Measurements from ENCODE around the gene PANK4. TPM values are rescaled to one million over a fixed set of nuclear protein-coding genes. Genes with fewer than 3 reads are reported as not detected.

PANK4 gene
- total and polyA plus RNA-seq, 4 donors = 6.2 to 26.8 (median 12.6) TPM

- TF ChIP-seq ZBTB33 (IDR thresholded peaks at IDR 0.05) (no peak), JUND (IDR thresholded peaks at IDR 0.05) (no peak), GABPA (IDR thresholded peaks at IDR 0.05 in 1 of 2, conservative IDR thresholded peaks at IDR 0.05 in 1 of 2) (peak in 1 of 2 donors; percentile 76), FOXA2 (IDR thresholded peaks at IDR 0.05) (no peak), HNF4G (IDR thresholded peaks at IDR 0.05) (no peak), SP1 (IDR thresholded peaks at IDR 0.05) (peak; percentile 75), HNF4A (conservative IDR thresholded peaks at IDR 0.05) (peak in 1 of 2 donors; percentile 34)
These were observed 20.3 kb upstream of the PANK4 start (continued) for GRCh38 chr1:2546515-2547209.

- Histone ChIP-seq H3K27ac (ENCODE audit: low read depth in 1 of 2, low read length in 2 of 2) (peak overlapping the region; percentile 96 to 99), H3K4me1 (ENCODE audit: control insufficient read depth in 4 of 4, insufficient read depth in 4 of 4, low read length in 3 of 4) (peaks cover 13 to 49% (median 29%) of the 10 kb centered on the region in 4 donors), H3K9me3 (ENCODE audit: control insufficient read depth in 4 of 4, low read length in 3 of 4) (no peaks in the 10 kb centered on the region), H3K4me3 (ENCODE audit: low read depth in 1 of 3, low read length in 3 of 3) (peak overlapping the region; percentile 58 to 71 (median 63)), H3K27me3 (ENCODE audit: control insufficient read depth in 4 of 4, insufficient read depth in 4 of 4, low read length in 3 of 4) (no peaks in the 10 kb centered on the region), H3K9ac (ENCODE audit: low read depth in 1 of 2, low read length in 2 of 2) (peak overlapping the region in 1 of 2 donors; percentile 58), H3K36me3 (ENCODE audit: control insufficient read depth in 4 of 4, insufficient read depth in 3 of 4, low read depth in 1 of 4, low read length in 3 of 4) (no peaks in the 10 kb centered on the region)
- DNase-seq (ENCODE audit: low spot score) = peak; percentile 86
- TF ChIP-seq HNF4G (IDR thresholded peaks at IDR 0.05) = no peak
- TF ChIP-seq ZBTB33 (IDR thresholded peaks at IDR 0.05) = no peak
- TF ChIP-seq RXRA (IDR thresholded peaks at IDR 0.05) = no peak
- no peak for TF ChIP-seq ATF3 (IDR thresholded peaks at IDR 0.05)
- TF ChIP-seq REST (IDR thresholded peaks at IDR 0.05) = no peak
- no peak for TF ChIP-seq EGR1 (IDR thresholded peaks at IDR 0.05; ENCODE audit: low read depth in 2 of 2)
- no peak for TF ChIP-seq FOXA2 (IDR thresholded peaks at IDR 0.05)
- 2% methylated on average over 43 of the region's 43 CpGs for WGBS
These were observed 19.5 kb upstream of the PANK4 start for GRCh38 chr1:2545754-2546514.

Measured in liver (tissue), 9 donors.